Gastroesophageal sphincter (tissue), 4 donors: ENCODE results near the gene POLR2L. TPM values are rescaled to one million over a fixed set of nuclear protein-coding genes. Genes with fewer than 3 reads are reported as not detected.

Source experiments
- ATAC-seq: fragments of 150-250 bp; one replicate; pipeline ENCODE4 v1.9.1; 2016; ENCODE audit warnings: mild to moderate bottlenecking, moderate library complexity
- H3K27ac ChIP-seq, 4 donors: fragments of 200-600 bp; sonication (generic) in 3 of 4; 1 replicate in 3 of 4; 2 replicates in 1 of 4; pipeline ENCODE4 v1.5.1; 2016 to 2019
- H3K27me3 ChIP-seq: fragments of 200-600 bp; sonication (generic); one replicate; pipeline ENCODE4 v1.5.1; 2019
- H3K36me3 ChIP-seq, 2 donors: fragments of 200-600 bp; sonication (generic); one replicate each; pipeline ENCODE4 v1.5.1; 2019; ENCODE audit warnings: control low read depth in 1 of 2
- H3K4me1 ChIP-seq, 3 donors: fragments of 200-600 bp; sonication (generic); 1 replicate in 2 of 3; 2 replicates in 1 of 3; pipeline ENCODE4 v1.5.1; 2016 to 2019; ENCODE audit warnings: control low read depth in 2 of 3
- H3K4me3 ChIP-seq, 2 donors: fragments of 200-600 bp; sonication (generic); one replicate each; pipeline ENCODE4 v1.5.1; 2019; ENCODE audit warnings: mild to moderate bottlenecking in 1 of 2, moderate library complexity in 1 of 2
- H3K9me3 ChIP-seq, 3 donors: fragments of 200-600 bp; sonication (generic); one replicate each; pipeline ENCODE4 v1.5.1; 2017 to 2019; ENCODE audit warnings: control low read depth in 2 of 3
- CTCF ChIP-seq, 4 experiments: fragments of 200-600 bp in 2 of 4; fragments of 450-650 bp in 2 of 4; sonication (generic) in 1 of 4; IDR thresholded peaks; one replicate each; pipeline ENCODE4 v1.5.1; 2017 to 2019; ENCODE audit warnings: antibody characterized with exemption in 4 of 4, mild to moderate bottlenecking in 2 of 4, moderate library complexity in 2 of 4
- EP300 ChIP-seq: sonication (generic); formaldehyde crosslinking; IDR thresholded peaks from one replicate; pipeline ENCODE4 v1.6.1; 2017; ENCODE audit warnings: antibody characterized with exemption, mild to moderate bottlenecking
- POLR2A ChIP-seq, 2 donors: fragments of 450-650 bp; IDR thresholded peaks; one replicate each; pipeline ENCODE4 v1.6.1; 2017; ENCODE audit warnings: antibody characterized with exemption in 2 of 2, mild to moderate bottlenecking in 2 of 2, moderate library complexity in 1 of 2
- POLR2AphosphoS5 ChIP-seq: sonication (generic); formaldehyde crosslinking; IDR thresholded peaks from one replicate; pipeline ENCODE4 v1.6.1; 2017; ENCODE audit warnings: antibody characterized with exemption
- WGBS, 2 donors: methylation state at CpG; one replicate each; pipeline ENCODE4 v1.1.5; 2018; ENCODE audit warnings: low coverage in 1 of 2; 5-methylcytosine and 5-hydroxymethylcytosine counted together
- total RNA-seq, 4 donors: library from RNA; depleted of rRNA; stranded (reverse); fragments of >200 nt; gene quantifications; one replicate each; pipeline ENCODE4 v1.1.0, GENCODE V29; 2016

POLR2L gene
- total RNA-seq, 4 donors from 2014 or later, result 65.5 to 86.0 (median 71.8) TPM

GRCh38 chr11:827897-828192 is 14.5 kb downstream of the POLR2L start, which contains the start of gene CRACR2B:
CRACR2B (plus strand) TSS chr11:827919; CDS start chr11:828608, 689 bp downstream.
- WGBS, 2 donors, result 13% methylated on average over 1 of the region's 5 CpGs; no CpG with 5 or more reads in 1 of the 2 donors
- H3K4me1 ChIP-seq, result peaks cover 0 to 73% (median 39%) of the 10 kb centered on the region in 3 donors
- H3K36me3 ChIP-seq, result peaks cover 0 to 33% of the 10 kb centered on the region in 2 donors
- H3K9me3 ChIP-seq, result no peaks in the 10 kb centered on the region
- TF ChIP-seq POLR2AphosphoS5 (no peak), EP300 (no peak), CTCF (IDR thresholded peaks at IDR 0.05) (no peak)
- H3K4me3 ChIP-seq, result peak within 1 kb of the TSS in 1 of 2 donors; percentile 47
- peak within 1 kb of the TSS in 3 of 4 donors; percentile 53 to 67 (median 60) for H3K27ac ChIP-seq
- peaks cover 88% of the 10 kb centered on the region for H3K27me3 ChIP-seq
- ATAC-seq, result no peak

GRCh38 chr11:827146-827896 is 15.0 kb downstream of the POLR2L start:
- ATAC-seq, result no peak

GRCh38 chr11:826836-827145 is 15.5 kb downstream of the POLR2L start:
- peak overlapping the region in 3 of 4 donors; percentile 53 to 67 (median 60) for H3K27ac ChIP-seq
- TF ChIP-seq POLR2A (IDR thresholded peaks at IDR 0.05) (no peak), EP300 (no peak), CTCF (IDR thresholded peaks at IDR 0.05) (no peak), POLR2AphosphoS5 (no peak)
- ATAC-seq, result no peak
- H3K4me1 ChIP-seq, result peaks cover 0 to 70% (median 32%) of the 10 kb centered on the region in 3 donors
- peaks cover 0 to 44% of the 10 kb centered on the region in 2 donors for H3K36me3 ChIP-seq
- no peaks in the 10 kb centered on the region for H3K9me3 ChIP-seq
- peak overlapping the region in 1 of 2 donors; percentile 46 for H3K4me3 ChIP-seq
- H3K27me3 ChIP-seq, result peaks cover 81% of the 10 kb centered on the region
- WGBS, 2 donors, result 20% methylated on average over 1 of the region's 22 CpGs; no CpG with 5 or more reads in 1 of the 2 donors

More at GRCh38 chr11:827146-827896, 15.0 kb downstream of the POLR2L start:
- Histone ChIP-seq H3K4me1 (peaks cover 0 to 70% (median 36%) of the 10 kb centered on the region in 3 donors), H3K27ac (peak overlapping the region in 3 of 4 donors; percentile 53 to 67 (median 60)), H3K36me3 (peaks cover 0 to 39% of the 10 kb centered on the region in 2 donors), H3K27me3 (peaks cover 86% of the 10 kb centered on the region), H3K9me3 (no peaks in the 10 kb centered on the region), H3K4me3 (peak overlapping the region in 1 of 2 donors; percentile 46)
- TF ChIP-seq POLR2A (IDR thresholded peaks at IDR 0.05) (no peak), EP300 (no peak), CTCF (IDR thresholded peaks at IDR 0.05) (no peak), POLR2AphosphoS5 (no peak)
- WGBS, 2 donors, result 11 to 40% methylated on average over 2 of the region's 66 CpGs

GRCh38 chr11:826227-826621 is 16.1 kb downstream of the POLR2L start:
- H3K4me3 ChIP-seq, result no peak overlapping the region
- H3K27ac ChIP-seq, result no peak overlapping the region
- peaks cover 75% of the 10 kb centered on the region for H3K27me3 ChIP-seq
- no peaks in the 10 kb centered on the region for H3K9me3 ChIP-seq
- peaks cover 0 to 70% (median 38%) of the 10 kb centered on the region in 3 donors for H3K4me1 ChIP-seq
- peaks cover 0 to 49% of the 10 kb centered on the region in 2 donors for H3K36me3 ChIP-seq
- TF ChIP-seq POLR2AphosphoS5, result no peak
- no peak for TF ChIP-seq POLR2A (IDR thresholded peaks at IDR 0.05)
- ATAC-seq, result no peak
- 89 to 92% methylated on average over 3 to 9 of the region's 9 CpGs for WGBS, 2 donors

GRCh38 chr11:825366-826226 is 16.7 kb downstream of the POLR2L start:
- H3K27ac ChIP-seq, result no peak overlapping the region
- 73% methylated on average over 4 of the region's 12 CpGs; no CpG with 5 or more reads in 1 of the 2 donors for WGBS, 2 donors
- no peak for ATAC-seq

More at GRCh38 chr11:825366-826226, 16.7 kb downstream of the POLR2L start:
- H3K9me3 ChIP-seq, result no peaks in the 10 kb centered on the region
- H3K27me3 ChIP-seq, result peaks cover 69% of the 10 kb centered on the region
- TF ChIP-seq POLR2A (IDR thresholded peaks at IDR 0.05) (no peak), CTCF (IDR thresholded peaks at IDR 0.05) (no peak), POLR2AphosphoS5 (no peak), EP300 (no peak)
- H3K36me3 ChIP-seq, result peaks cover 0 to 49% of the 10 kb centered on the region in 2 donors
- H3K4me1 ChIP-seq, result peaks cover 0 to 70% (median 40%) of the 10 kb centered on the region in 3 donors
- H3K4me3 ChIP-seq, result no peak overlapping the region
